Measurements from ENCODE around the gene MYO18B.
"Not testable (repeated sequence)": the region's sequence is repeated elsewhere in the genome, so short reads cannot be mapped to it uniquely, and the experiment has no call there.

Gene MYO18B

GRCh38 chr22:25969901-25970300, 227.9 kb downstream of the MYO18B start:
- DNase-seq (ENCODE audit: low read depth) = no peak
- no peak overlapping the region for H3K4me3 ChIP-seq (ENCODE audit: control insufficient read depth, low read depth, low read length)
- TF ChIP-seq CTCF (IDR thresholded peaks at IDR 0.05; ENCODE audit: control insufficient read depth, insufficient read depth, low read depth, low read length, missing control alignments) = no peak

GRCh38 chr22:25970374-25970911, 228.5 kb downstream of the MYO18B start:
- no peak for TF ChIP-seq CTCF (IDR thresholded peaks at IDR 0.05; ENCODE audit: control insufficient read depth, insufficient read depth, low read depth, low read length, missing control alignments)
- DNase-seq (ENCODE audit: low read depth) = no peak
- no peak overlapping the region for H3K4me3 ChIP-seq (ENCODE audit: control insufficient read depth, low read depth, low read length)

GRCh38 chr22:25970999-25971811, 229.2 kb downstream of the MYO18B start:
- no peak for DNase-seq (ENCODE audit: low read depth)

DNA sequence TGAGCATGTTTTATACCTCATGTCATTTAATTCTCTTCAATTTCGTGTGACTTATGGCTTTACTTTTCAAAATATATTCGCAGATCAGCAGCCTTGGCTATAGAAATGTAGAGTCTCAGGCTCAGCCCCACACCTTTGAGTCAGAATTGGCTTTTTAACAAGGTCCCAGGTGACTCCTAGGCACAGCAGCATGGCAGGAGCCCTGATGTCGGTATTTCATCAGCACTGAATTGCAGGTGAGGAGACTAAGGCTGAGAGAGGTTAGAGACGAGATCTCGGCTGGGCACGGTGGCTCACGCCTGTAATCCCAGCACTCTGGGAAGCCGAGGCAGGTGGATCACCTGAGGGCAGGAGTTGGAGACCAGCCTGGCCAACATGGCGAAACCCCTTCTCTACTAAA, 230.4 kb downstream of the MYO18B start:
- no peak for DNase-seq (ENCODE audit: low read depth)
- no peak for TF ChIP-seq CTCF (IDR thresholded peaks at IDR 0.05; ENCODE audit: control insufficient read depth, insufficient read depth, low read depth, low read length, missing control alignments)
- no peak overlapping the region for H3K4me3 ChIP-seq (ENCODE audit: control insufficient read depth, low read depth, low read length)

More at GRCh38 chr22:25970999-25971811, 229.2 kb downstream of the MYO18B start:
- no peak overlapping the region for H3K4me3 ChIP-seq (ENCODE audit: control insufficient read depth, low read depth, low read length)
- no peak for TF ChIP-seq CTCF (IDR thresholded peaks at IDR 0.05; ENCODE audit: control insufficient read depth, insufficient read depth, low read depth, low read length, missing control alignments)

GRCh38 chr22:25976356-25976755, 234.4 kb downstream of the MYO18B start:
- no peak overlapping the region for H3K4me3 ChIP-seq (ENCODE audit: control insufficient read depth, low read depth, low read length)
- TF ChIP-seq CTCF (IDR thresholded peaks at IDR 0.05; ENCODE audit: control insufficient read depth, insufficient read depth, low read depth, low read length, missing control alignments) = no peak
- DNase-seq (ENCODE audit: low read depth) = no peak

DNA sequence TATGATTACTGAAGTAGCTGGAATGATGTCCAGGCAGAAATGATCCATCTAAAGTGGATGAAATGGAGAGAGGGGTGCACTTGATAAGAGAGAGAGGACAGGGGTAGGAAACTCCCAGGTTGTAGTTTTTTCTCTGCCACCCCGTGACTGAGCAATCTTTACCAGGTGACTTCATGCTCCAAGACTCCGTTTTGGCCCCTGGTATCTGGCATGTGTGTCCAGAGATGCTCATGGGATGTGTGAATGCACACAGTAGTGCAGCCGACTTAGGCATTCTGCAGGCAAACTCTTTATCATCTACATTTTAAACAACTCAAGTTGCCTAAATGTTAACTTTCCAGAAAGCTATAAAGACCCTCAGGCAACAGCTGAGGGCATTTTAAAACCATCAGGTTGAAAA, 238.0 kb downstream of the MYO18B start:
- DNase-seq (ENCODE audit: low read depth) = no peak
- TF ChIP-seq CTCF (IDR thresholded peaks at IDR 0.05; ENCODE audit: control insufficient read depth, insufficient read depth, low read depth, low read length, missing control alignments) = no peak
- no peak overlapping the region for H3K4me3 ChIP-seq (ENCODE audit: control insufficient read depth, low read depth, low read length)

GRCh38 chr22:25984911-25985310, 242.9 kb downstream of the MYO18B start:
- H3K4me3 ChIP-seq (ENCODE audit: control insufficient read depth, low read depth, low read length); DNase-seq (ENCODE audit: low read depth): not testable (repeated sequence)

Data from AG09309 (cell line).